SK-N-SH (cell line): ENCODE measurements around the gene IRF3. TPM values are rescaled to one million over a fixed set of nuclear protein-coding genes. Genes with fewer than 3 reads are reported as not detected.

Experiments used
- CTCF ChIA-PET: fragments of 300-600, 350-600 bp; formaldehyde crosslinking; extraction: SDS; loops from one replicate; lab custom pipeline; 2021; lab: Yijun Ruan, JAX
- POLR2A ChIA-PET: fragments of 350-600 bp; sonication (Branson Sonifier 250); formaldehyde crosslinking; extraction: SDS; loops from one replicate; lab custom pipeline; 2020; ENCODE audit warnings: antibody characterized with exemption, inconsistent platforms; lab: Yijun Ruan, JAX
- DNase-seq: peaks from one replicate; pipeline ENCODE4 v3.0.0; 2012
- H2AFZ ChIP-seq: fragments of 200-600 bp; sonication (generic); 2 replicates; pipeline ENCODE4 v1.8.1; 2016; ENCODE audit warnings: antibody characterized with exemption, mild to moderate bottlenecking, low read depth
- H3F3A ChIP-seq: fragments of 200-600 bp; sonication (generic); replicated peaks from 2 replicates; pipeline ENCODE3; 2016; ENCODE audit warnings: antibody characterized with exemption, mild to moderate bottlenecking; ENCODE audit not compliant: insufficient read depth
- H3K27ac ChIP-seq, 2 experiments: fragments of 200-500 bp in 1 of 2; fragments of 200-600 bp in 1 of 2; sonication (Bioruptor generic) in 1 of 2; sonication (generic), shearing (Covaris generic) in 1 of 2; 2 replicates each; pipeline versions ENCODE4 v1.5.1 to v1.6.1; 2014 to 2016; ENCODE audit warnings: low read depth in 2 of 2, inconsistent platforms in 1 of 2, low read length in 1 of 2, mild to moderate bottlenecking in 1 of 2, mixed read lengths in 1 of 2
- H3K27me3 ChIP-seq: fragments of 200-600 bp; sonication (generic), shearing (Covaris generic); 2 replicates; pipeline ENCODE4 v1.6.1; 2016; ENCODE audit warnings: mixed run types; ENCODE audit not compliant: insufficient read depth
- H3K36me3 ChIP-seq, 2 experiments: fragments of 200-500 bp in 1 of 2; fragments of 200-600 bp in 1 of 2; sonication (Bioruptor generic) in 1 of 2; sonication (generic) in 1 of 2; replicated peaks in 1 of 2; 2 replicates each; pipeline versions ENCODE3 to v1.5.1; 2014 to 2016; ENCODE audit warnings: low read length in 1 of 2, mild to moderate bottlenecking in 1 of 2; ENCODE audit not compliant: insufficient read depth in 2 of 2, control insufficient read depth in 1 of 2
- H3K4me1 ChIP-seq, 2 experiments: fragments of 200-500 bp in 1 of 2; fragments of 200-600 bp in 1 of 2; sonication (Bioruptor generic) in 1 of 2; sonication (generic), shearing (Covaris generic) in 1 of 2; 2 replicates each; pipeline versions ENCODE4 v1.5.1 to v1.6.1; 2014 to 2016; ENCODE audit warnings: low read depth in 1 of 2, low read length in 1 of 2, mixed run types in 1 of 2; ENCODE audit not compliant: insufficient read depth in 2 of 2, control insufficient read depth in 1 of 2
- H3K4me2 ChIP-seq: fragments of 200-600 bp; sonication (generic), shearing (Covaris generic); 2 replicates; pipeline ENCODE4 v1.6.1; 2017; ENCODE audit warnings: mixed run types
- H3K4me3 ChIP-seq, 2 experiments: fragments of 200-500 bp in 1 of 2; fragments of 200-600 bp in 1 of 2; sonication (Bioruptor generic) in 1 of 2; sonication (generic), shearing (Covaris generic) in 1 of 2; 2 replicates each; pipeline versions ENCODE4 v1.5.1 to v1.8.1; 2014 to 2016; ENCODE audit warnings: low read depth in 2 of 2, inconsistent platforms in 1 of 2, low read length in 1 of 2, mild to moderate bottlenecking in 1 of 2, mixed read lengths in 1 of 2, moderate library complexity in 1 of 2
- H3K79me2 ChIP-seq: fragments of 200-600 bp; sonication (generic); 2 replicates; pipeline ENCODE4 v1.8.1; 2017; ENCODE audit warnings: mild to moderate bottlenecking; ENCODE audit not compliant: insufficient read depth
- H3K9ac ChIP-seq: fragments of 200-600 bp; sonication (generic); 2 replicates; pipeline ENCODE4 v1.6.1; 2017; ENCODE audit warnings: mixed run types
- H3K9me2 ChIP-seq: fragments of 200-600 bp; sonication (generic); 2 replicates; pipeline ENCODE4 v1.6.1; 2017; ENCODE audit warnings: mixed run types
- H3K9me3 ChIP-seq: fragments of 200-600 bp; sonication (generic); 2 replicates; pipeline ENCODE4 v1.6.1; 2017; ENCODE audit warnings: mixed run types, mild to moderate bottlenecking, moderate library complexity
- H4K20me1 ChIP-seq: fragments of 200-600 bp; sonication (generic); 2 replicates; pipeline ENCODE4 v1.6.1; 2017; ENCODE audit warnings: mild to moderate bottlenecking, mixed run types; ENCODE audit not compliant: insufficient read depth
- FOXM1 ChIP-seq: IDR thresholded peaks from 2 replicates; pipeline ENCODE4 v1.4.0; 2012; ENCODE audit warnings: low read depth, mild to moderate bottlenecking
- GATA2 ChIP-seq: sonication (generic); formaldehyde crosslinking; IDR thresholded peaks from 2 replicates; pipeline ENCODE4 v1.5.0; 2020; ENCODE audit warnings: mild to moderate bottlenecking, missing genetic modification reagents
- MXI1 ChIP-seq: IDR thresholded peaks from 2 replicates; pipeline ENCODE4 v1.6.1; 2012; ENCODE audit warnings: mild to moderate bottlenecking, low read depth, low read length, improper control_type of control experiment
- POLR2AphosphoS5 ChIP-seq: IDR thresholded peaks from 2 replicates; pipeline ENCODE4 v1.6.1; 2012; ENCODE audit warnings: low read depth, low read length
- RXRA ChIP-seq: IDR thresholded peaks from 2 replicates; pipeline ENCODE4 v1.4.0; 2012; ENCODE audit warnings: low read depth, mild to moderate bottlenecking, borderline replicate concordance
- TEAD4 ChIP-seq: IDR thresholded peaks from 2 replicates; pipeline ENCODE4 v1.4.0; 2012; ENCODE audit warnings: mild to moderate bottlenecking, borderline replicate concordance; ENCODE audit not compliant: insufficient read depth
- YY1 ChIP-seq: IDR thresholded peaks from 2 replicates; pipeline ENCODE4 v1.4.0; 2012; ENCODE audit warnings: low read depth, mild to moderate bottlenecking
- WGBS: methylation state at CpG from one replicate; pipeline ENCODE4 v1.1.6; 2017; ENCODE audit warnings: low lambda C conversion rate; 5-methylcytosine and 5-hydroxymethylcytosine counted together
- polyA plus RNA-seq, 3 experiments: library from polyadenylated mRNA; depleted of rRNA; stranded (reverse); fragments of >200 nt; gene quantifications; 2 replicates each; pipeline ENCODE4 v1.2.3, GENCODE V29; 2012
- TF ChIP-seq, protein P1 (sequence below): fragments of 150-350 bp; IDR thresholded peaks from 2 replicates; pipeline ENCODE4 v1.6.1; 2017; ENCODE audit warnings: antibody characterized with exemption, low read length, low read depth, borderline replicate concordance

IRF3 gene
- polyA plus RNA-seq, 1 of the 3 experiments (the other 2 are of a cell fraction), result 112 TPM

DNA sequence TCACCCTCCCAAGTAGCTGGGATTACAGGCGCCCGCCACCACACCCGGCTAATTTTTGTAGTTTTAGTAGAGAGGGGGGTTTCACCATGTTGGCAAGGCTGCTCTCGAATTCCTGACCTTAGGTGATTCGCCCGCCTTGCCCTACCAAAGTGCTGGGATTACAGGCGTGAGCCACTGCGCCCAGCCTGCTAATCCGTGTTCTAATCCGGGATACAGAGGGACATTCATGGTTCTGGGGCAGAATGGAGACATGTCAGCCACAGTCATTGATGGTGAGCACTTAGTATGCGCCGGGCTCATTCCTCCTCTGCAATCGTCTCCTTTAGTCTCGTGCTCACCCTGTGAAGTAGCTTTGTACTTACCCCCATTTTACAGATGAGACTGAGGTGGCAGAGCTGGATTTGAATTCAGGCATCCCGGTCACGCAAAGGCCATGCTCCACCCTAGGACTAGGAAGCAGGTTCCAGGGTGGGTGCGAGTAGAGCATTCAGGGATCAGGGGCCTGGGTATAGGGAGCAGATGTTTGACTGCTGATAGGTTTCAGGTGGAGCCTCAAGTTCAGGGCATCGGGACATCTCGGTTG, 34.0 kb downstream of the IRF3 start:
- Histone ChIP-seq H3K27ac (peak overlapping the region in 1 of 2 experiments; percentile 78; a peak in 2 of 4 replicates), H2AFZ (no peak overlapping the region), H3K9me2 (no peaks in the 10 kb centered on the region), H3K79me2 (0 out of 2 replicates have a peak, but pooled peaks cover 2% of the 10 kb centered on the region), H3K36me3 (peaks cover 0 to 23% of the 10 kb centered on the region in 2 experiments), H3K4me1 (peaks cover 7 to 10% of the 10 kb centered on the region in 2 experiments; a peak in 3 of 4 replicates), H3K9me3 (no peaks in the 10 kb centered on the region), H3K4me2 (no peak overlapping the region), H3F3A (peaks cover 19% of the 10 kb centered on the region), H3K9ac (no peak overlapping the region), H4K20me1 (no peaks in the 10 kb centered on the region; the same call in 1 of the 2 replicates), H3K4me3 (no peak overlapping the region), H3K27me3 (no peaks in the 10 kb centered on the region)
- no peak for DNase-seq
- no peak for TF ChIP-seq YY1
- no peak for TF ChIP-seq TEAD4
- no peak for TF ChIP-seq FOXM1
- 83% methylated on average over 15 of the region's 19 CpGs for WGBS
- POLR2A ChIA-PET, result interaction anchor here (1.3 kb wide), 1 partner anchor 9 kb away, joined by 3 read pairs; the partner anchor contains the start of gene RRAS
- CTCF ChIA-PET, result interaction anchor here (0.9 to 1.9 kb wide), 4 partner anchors 10 to 59 kb away, joined by 3 to 9 read pairs (median 4); partner anchors contain the start of genes CPT1C and SCAF1

GRCh38 chr19:49631014-49631588, 34.6 kb downstream of the IRF3 start:
- Histone ChIP-seq H3K4me1 (peaks cover 7 to 10% of the 10 kb centered on the region in 2 experiments; a peak in 3 of 4 replicates), H3K9me3 (no peaks in the 10 kb centered on the region), H3K27ac (peak overlapping the region; percentile 11 to 78), H3K36me3 (peaks cover 0 to 26% of the 10 kb centered on the region in 2 experiments), H3K9ac (no peak overlapping the region), H2AFZ (no peak overlapping the region), H3F3A (peaks cover 19% of the 10 kb centered on the region), H3K4me3 (no peak overlapping the region), H3K79me2 (0 out of 2 replicates have a peak, but pooled peaks cover 2% of the 10 kb centered on the region), H4K20me1 (no peaks in the 10 kb centered on the region; the same call in 1 of the 2 replicates), H3K4me2 (peak overlapping the region; percentile 55; the same call in 1 of the 2 replicates), H3K9me2 (no peaks in the 10 kb centered on the region), H3K27me3 (no peaks in the 10 kb centered on the region)
- ChIA-PET POLR2A (interaction anchor here (1.3 kb wide), 1 partner anchor 9 kb away, joined by 3 read pairs; the partner anchor contains the start of gene RRAS), CTCF (interaction anchor here (0.6 to 1.9 kb wide), 6 partner anchors 11 to 60 kb away, joined by 3 to 9 read pairs (median 3); partner anchors contain the start of genes CPT1C and SCAF1)
- peak; percentile 79 for DNase-seq
- 24% methylated on average over 8 of the region's 9 CpGs for WGBS
- TF ChIP-seq, protein P1, sequence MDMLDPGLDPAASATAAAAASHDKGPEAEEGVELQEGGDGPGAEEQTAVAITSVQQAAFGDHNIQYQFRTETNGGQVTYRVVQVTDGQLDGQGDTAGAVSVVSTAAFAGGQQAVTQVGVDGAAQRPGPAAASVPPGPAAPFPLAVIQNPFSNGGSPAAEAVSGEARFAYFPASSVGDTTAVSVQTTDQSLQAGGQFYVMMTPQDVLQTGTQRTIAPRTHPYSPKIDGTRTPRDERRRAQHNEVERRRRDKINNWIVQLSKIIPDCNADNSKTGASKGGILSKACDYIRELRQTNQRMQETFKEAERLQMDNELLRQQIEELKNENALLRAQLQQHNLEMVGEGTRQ, result no peak
- no peak for TF ChIP-seq TEAD4
- TF ChIP-seq GATA2 (CRISPR knock-in tag), result peak; percentile 28; the same call in 1 of the 2 replicates
- no peak for TF ChIP-seq RXRA
- peak; percentile 50; the same call in 1 of the 2 replicates for TF ChIP-seq MXI1
- peak; percentile 52; the same call in 1 of the 2 replicates for TF ChIP-seq POLR2AphosphoS5
